Measurements from ENCODE around the gene JAGN1.

- TF ChIP-seq RAD21 (IDR thresholded peaks at IDR 0.05; ENCODE audit: low read depth) = no peak
- no peak for TF ChIP-seq TCF12 (IDR thresholded peaks at IDR 0.05; ENCODE audit: low read depth)
- TF ChIP-seq REST (IDR thresholded peaks at IDR 0.05; ENCODE audit: low read depth) = no peak
- no peak for TF ChIP-seq CEBPB (IDR thresholded peaks at IDR 0.05)
Measured at GRCh38 chr3:9884555-9885165, 5.8 kb upstream of the JAGN1 start.

Measured in Ishikawa (cell line).